Activated CD8-positive, alpha-beta memory T cell treated with anti-CD3 and anti-CD28 coated beads, Interleukin-2, amount 50 U/mL, for 24 hours (primary cell): Measurements from ENCODE around the gene TTC31.
A peak's percentile ranks its signal among the peaks of the same experiment; 100 is the strongest.

Experiments
- DNase-seq: peaks from one replicate; pipeline ENCODE4 v3.0.0-alpha.2; 2020; ENCODE audit errors: extremely low read depth

TTC31 gene

GRCh38 chr2:74524955-74525716 is 42.3 kb downstream of the TTC31 start:
- DNase-seq: no peak

DNA sequence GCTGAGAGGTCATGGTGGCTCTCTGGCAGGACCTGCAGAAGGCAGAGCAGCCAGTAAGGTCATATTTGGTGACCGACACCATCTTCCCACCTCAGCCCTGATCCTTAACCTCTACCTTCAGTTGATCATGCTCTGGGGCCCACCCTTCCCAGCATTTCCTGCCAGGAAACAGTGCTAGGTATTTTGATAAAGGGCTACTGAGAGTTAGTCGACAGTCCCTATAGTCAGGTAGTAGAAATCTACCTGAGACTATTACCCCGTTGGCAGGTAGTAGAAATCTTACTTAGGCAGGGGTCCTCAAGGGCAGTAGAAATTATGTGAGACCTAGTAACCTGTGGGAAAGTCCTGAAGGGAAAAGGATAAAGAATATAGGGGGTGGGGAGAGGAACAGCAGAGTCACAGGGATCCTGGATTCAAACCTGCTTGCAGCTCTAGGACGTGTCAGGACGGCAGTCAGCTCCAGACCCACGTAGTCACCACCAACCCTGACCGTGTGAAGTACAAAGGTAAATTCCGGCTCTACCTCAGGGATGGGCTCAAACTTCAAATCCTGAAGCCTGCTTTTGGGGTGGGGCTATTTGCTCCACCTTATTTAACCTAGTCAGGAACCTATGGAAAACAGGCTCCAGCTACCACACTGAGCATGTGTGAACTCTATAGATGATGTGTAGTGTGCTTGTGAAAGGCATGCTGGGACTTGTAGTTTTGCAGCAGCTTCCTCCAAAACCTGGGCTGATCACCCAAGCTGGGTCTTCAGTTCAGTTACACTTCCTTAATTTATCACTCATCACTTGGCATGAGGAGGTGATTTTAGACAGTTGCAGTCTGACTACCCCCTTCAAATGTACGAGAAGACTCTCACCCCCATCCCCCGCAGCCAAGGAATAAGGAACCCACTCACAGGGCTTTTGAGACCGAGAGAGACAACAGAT is 43.1 kb downstream of the TTC31 start, which contains the start of gene DQX1:
DQX1 (minus strand) TSS at position 515 of the 932 bp plus-strand sequence; CDS start at position 13, 502 bp downstream.
- DNase-seq: no peak

DNA sequence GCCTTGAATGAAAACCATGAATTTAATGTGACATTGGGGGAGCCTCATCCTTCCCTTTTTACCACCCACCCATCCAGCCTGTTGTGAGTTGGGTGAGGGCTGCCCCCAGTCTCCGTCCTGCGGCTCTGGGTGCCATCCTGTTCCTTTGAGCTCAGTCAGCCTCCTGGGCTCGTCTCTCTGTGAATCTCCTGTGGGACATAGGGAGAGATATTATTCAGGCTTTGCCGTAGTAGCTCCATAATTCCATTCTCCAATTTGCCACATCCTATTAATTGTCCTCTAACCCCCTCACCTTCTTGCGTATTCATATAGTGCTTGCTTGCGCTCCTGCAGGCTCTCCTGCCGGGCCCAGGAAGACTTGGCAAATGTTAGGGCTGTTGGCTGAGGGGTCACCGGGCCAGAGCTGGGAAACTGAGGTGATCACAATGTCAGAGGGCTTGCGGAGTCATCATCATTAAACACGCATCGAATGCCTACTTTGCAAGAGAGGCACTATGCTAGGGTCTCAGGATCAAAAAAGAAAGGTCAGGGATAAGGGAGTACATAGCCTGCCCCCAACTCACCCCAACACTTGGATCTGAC is 43.9 kb downstream of the TTC31 start:
- no peak for DNase-seq

GRCh38 chr2:74527741-74528140 is 44.9 kb downstream of the TTC31 start:
- DNase-seq: no peak

GRCh38 chr2:74528600-74529356 is 45.9 kb downstream of the TTC31 start:
- no peak for DNase-seq

- DNase-seq: peak; percentile 80
Measured at GRCh38 chr2:74529357-74530238, 46.7 kb downstream of the TTC31 start, which contains the start of the genes AUP1 and HTRA2. Gene AUP1 (minus strand): TSS chr2:74529706. CDS start chr2:74529629, 77 bp downstream. Gene HTRA2 (plus strand): TSS chr2:74529933. CDS start chr2:74530007, 74 bp downstream.

DNA sequence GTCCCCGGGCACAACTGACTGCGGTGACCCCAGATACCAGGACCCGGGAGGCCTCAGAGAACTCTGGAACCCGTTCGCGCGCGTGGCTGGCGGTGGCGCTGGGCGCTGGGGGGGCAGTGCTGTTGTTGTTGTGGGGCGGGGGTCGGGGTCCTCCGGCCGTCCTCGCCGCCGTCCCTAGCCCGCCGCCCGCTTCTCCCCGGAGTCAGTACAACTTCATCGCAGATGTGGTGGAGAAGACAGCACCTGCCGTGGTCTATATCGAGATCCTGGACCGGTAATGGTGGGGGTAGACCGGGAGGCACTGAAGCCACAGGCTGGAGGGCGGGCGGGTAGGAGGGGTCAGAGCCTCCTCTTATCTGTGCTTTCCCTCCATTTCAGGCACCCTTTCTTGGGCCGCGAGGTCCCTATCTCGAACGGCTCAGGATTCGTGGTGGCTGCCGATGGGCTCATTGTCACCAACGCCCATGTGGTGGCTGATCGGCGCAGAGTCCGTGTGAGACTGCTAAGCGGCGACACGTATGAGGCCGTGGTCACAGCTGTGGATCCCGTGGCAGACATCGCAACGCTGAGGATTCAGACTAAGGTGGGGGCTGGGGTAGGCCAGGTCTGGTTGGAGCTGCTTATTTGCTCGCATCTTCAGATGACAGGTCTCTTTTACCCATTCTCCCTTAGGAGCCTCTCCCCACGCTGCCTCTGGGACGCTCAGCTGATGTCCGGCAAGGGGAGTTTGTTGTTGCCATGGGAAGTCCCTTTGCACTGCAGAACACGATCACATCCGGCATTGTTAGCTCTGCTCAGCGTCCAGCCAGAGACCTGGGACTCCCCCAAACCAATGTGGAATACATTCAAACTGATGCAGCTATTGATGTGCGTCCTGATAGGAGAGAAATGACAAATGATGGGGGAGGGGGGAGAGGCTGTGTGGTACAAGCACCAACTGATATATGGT is 47.6 kb downstream of the TTC31 start:
- no peak for DNase-seq

GRCh38 chr2:74531666-74532065 is 48.8 kb downstream of the TTC31 start:
- DNase-seq: no peak

- no peak for DNase-seq
Measured at GRCh38 chr2:74532222-74532621, 49.3 kb downstream of the TTC31 start.

DNA sequence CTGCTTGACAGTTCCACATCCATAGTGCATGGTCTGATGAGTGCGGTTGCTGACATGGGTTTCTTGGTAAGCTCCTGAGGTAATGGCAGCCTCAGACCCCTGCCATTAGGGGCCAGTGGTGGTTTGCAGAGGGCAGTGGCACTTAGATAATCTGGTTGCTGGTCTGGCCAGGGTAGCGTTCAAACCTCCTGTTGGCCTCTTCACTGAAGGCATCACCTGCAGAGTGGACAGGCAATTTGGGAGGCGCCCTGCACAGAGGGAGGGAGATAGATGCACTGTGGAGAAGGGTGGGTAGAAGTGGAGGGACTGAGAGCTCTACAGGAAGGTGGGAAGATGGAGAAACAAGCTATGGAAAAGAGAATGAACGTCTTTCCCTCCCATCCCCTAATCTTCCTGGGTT is 50.6 kb downstream of the TTC31 start:
- no peak for DNase-seq

- no peak for DNase-seq
Measured at GRCh38 chr2:74534411-74534810, 51.5 kb downstream of the TTC31 start.

DNA sequence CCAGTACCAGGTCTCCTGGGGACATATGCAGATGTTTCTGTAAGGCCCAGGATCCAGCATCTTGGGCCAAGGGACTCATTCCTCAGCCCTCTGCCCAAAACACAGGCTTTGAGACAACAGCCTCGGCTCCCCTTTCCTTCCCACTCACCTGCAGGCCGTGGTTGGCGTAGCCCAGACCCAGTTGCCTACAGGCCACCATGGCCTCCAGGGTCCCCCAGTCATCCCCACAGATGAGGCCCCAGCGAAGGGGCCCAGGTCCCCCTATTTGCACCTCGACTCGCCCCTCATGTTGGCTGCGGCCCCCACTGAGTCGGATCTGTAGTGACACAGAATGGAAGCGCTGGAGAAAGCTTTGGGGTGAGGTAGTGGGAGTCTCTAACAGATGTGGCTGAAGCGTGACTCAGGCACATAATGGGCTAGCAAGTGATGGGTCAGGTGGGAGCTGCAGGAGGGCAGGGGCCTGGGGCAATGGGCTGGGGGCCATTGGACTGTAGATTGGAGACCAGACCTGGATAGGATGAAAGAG is 52.6 kb downstream of the TTC31 start:
- no peak for DNase-seq

- DNase-seq: no peak
Measured at GRCh38 chr2:74536166-74536950, 53.5 kb downstream of the TTC31 start.

DNA sequence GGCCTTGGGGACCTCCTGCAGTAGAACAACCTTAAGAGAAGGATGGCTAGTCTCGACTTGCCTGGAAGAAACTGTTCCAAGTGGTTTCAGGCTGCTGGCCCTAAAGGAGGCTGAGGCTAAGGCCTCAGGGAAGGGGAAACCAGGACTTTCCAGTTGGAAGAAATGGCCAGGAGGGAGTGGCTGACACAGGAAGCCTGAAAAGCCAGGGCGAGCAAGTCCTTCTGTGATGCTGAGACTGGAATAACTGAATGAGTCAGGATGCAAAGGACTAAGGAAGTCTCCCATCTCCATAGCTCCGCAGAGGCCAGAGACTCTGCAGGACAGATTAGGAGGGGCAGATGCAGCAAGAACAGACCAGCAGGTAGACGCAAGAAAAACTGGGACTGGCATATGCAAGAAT is 54.3 kb downstream of the TTC31 start:
- DNase-seq: no peak

DNA sequence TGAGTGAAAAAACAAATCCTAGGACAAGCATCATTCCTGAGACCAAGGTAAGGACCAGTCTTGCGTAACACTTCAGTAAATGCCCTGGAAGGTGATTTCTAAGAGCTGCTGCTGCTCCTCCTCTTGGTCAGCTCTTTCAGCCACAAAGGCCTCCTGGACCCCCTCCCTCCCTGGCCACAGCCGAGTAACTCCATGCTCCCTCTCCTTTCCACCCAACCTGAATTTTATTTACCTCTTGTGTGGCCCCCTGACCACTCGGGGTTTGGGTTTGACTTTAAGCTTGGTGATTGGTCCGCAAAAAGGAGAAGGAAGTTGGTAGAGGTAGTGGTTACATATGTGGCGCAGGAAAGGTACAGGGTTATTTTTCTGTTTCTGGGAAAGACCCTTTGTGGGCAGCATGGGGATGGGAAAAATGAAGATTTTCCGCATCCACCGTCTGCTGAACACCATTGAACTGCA is 56.0 kb downstream of the TTC31 start:
- DNase-seq: no peak

GRCh38 chr2:74540291-74540690 is 57.4 kb downstream of the TTC31 start:
- no peak for DNase-seq

- no peak for DNase-seq
Measured at GRCh38 chr2:74542978-74543377, 60.1 kb downstream of the TTC31 start.
